ENCODE data around the gene NR4A1. TPM values are rescaled to one million over a fixed set of nuclear protein-coding genes. Genes with fewer than 3 reads are reported as not detected.

The NR4A1 gene
- total RNA-seq, 1 experiment from 2014 or later = 12.5 TPM

DNA sequence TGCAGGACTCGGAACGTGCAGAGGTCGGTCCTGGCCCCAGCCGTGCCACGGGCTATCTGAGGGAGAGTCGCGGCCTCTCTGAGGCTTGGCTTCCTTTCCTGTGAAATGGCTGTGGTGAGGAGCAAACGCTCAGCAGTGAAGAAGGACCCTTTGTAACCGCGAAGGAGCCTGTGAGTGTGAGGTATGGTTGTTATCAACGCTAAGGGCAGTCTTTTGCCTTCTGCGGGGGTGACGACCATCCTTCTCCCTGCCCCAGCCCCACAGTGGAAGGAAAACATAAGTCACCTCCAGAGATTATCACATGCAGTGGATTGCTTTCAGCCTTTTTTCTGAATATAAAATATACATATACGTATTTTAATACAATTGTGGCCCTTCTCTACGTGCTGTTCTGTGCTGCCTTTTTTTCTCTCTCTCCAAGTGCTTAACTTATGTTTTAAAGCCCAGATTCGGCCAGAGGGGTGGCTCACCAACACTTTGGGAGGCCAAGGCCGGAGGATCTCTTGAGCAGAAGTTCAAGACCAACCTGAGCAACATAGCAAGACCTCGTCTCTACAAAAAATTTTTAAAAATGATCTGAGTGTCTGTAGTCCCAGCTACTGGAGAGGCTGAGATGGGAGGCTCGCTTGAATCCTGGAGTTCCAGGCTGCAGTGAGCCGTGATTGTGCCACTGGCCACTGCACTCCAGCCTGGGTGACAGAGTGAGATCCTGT, 27.1 kb upstream of the NR4A1 start:
- no peak for DNase-seq (ENCODE audit: low spot score)
- intact Hi-C loops (cut with micrococcal nuclease; ENCODE audit: unreplicated experiment) = loop anchor here (1.0 to 2.0 kb wide), 3 partner anchors 19 to 129 kb away; no protein-coding TSS in a partner anchor
- CTCF ChIA-PET = interaction anchor here (0.8 to 5.5 kb wide), 12 partner anchors 9 to 130 kb away, joined by 3 to 46 read pairs (median 8); partner anchors contain the start of genes SMIM41 and TAMALIN

DNA sequence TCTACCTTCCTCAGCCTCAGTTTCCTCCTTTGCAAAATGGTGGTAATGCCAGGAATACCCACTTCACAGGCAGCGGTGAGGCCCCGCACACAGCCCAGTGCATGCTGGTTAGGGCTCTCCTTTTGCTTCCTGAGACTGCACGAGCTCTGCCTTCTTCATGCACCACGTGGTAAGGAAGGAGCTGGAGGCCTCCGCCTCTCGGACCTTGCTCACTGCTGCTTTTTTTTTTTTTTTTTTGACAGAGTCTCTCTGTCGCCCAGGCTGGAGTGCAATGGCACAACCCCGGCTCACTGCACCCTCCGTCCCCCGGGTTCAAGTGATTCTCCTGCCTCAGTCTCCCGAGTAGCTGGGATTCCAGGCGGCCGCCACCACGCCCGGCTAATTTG, 26.4 kb upstream of the NR4A1 start:
- POLR2A ChIA-PET (ENCODE audit: low non-redundant PET) = no interaction called here

More for the DNA sequence above, 27.1 kb upstream of the NR4A1 start:
- Histone ChIP-seq H3K27me3 (replicated peaks; ENCODE audit: insufficient read depth, low read depth, low read length, poor library complexity) (no peaks in the 10 kb centered on the region), H3K4me3 (ENCODE audit: low read depth, low read length, poor library complexity, severe bottlenecking) (peak overlapping the region; percentile 60), H3K4me1 (ENCODE audit: insufficient read depth, low read length, poor library complexity, severe bottlenecking) (peaks cover 22% of the 10 kb centered on the region), H3K27ac (ENCODE audit: low read depth, low read length, poor library complexity, severe bottlenecking) (peak overlapping the region; percentile 44), H3K9me3 (ENCODE audit: low read depth, low read length, poor library complexity, severe bottlenecking) (no peaks in the 10 kb centered on the region), H3K36me3 (ENCODE audit: insufficient read depth, low read length, poor library complexity, severe bottlenecking) (no peaks in the 10 kb centered on the region)
- no TSS peak for BruUV-seq (replicated peaks)
- TF ChIP-seq, protein P1, sequence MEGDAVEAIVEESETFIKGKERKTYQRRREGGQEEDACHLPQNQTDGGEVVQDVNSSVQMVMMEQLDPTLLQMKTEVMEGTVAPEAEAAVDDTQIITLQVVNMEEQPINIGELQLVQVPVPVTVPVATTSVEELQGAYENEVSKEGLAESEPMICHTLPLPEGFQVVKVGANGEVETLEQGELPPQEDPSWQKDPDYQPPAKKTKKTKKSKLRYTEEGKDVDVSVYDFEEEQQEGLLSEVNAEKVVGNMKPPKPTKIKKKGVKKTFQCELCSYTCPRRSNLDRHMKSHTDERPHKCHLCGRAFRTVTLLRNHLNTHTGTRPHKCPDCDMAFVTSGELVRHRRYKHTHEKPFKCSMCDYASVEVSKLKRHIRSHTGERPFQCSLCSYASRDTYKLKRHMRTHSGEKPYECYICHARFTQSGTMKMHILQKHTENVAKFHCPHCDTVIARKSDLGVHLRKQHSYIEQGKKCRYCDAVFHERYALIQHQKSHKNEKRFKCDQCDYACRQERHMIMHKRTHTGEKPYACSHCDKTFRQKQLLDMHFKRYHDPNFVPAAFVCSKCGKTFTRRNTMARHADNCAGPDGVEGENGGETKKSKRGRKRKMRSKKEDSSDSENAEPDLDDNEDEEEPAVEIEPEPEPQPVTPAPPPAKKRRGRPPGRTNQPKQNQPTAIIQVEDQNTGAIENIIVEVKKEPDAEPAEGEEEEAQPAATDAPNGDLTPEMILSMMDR (conservative IDR thresholded peaks at IDR 0.05; ENCODE audit: low read depth, low read length) = no peak; the same call in 1 of the 2 replicates
- TF ChIP-seq EZH2 (IDR thresholded peaks at IDR 0.05; ENCODE audit: borderline replicate concordance, low read depth, low read length, poor library complexity, severe bottlenecking) = no peak
- POLR2A ChIA-PET (ENCODE audit: low non-redundant PET) = no interaction called here

DNA sequence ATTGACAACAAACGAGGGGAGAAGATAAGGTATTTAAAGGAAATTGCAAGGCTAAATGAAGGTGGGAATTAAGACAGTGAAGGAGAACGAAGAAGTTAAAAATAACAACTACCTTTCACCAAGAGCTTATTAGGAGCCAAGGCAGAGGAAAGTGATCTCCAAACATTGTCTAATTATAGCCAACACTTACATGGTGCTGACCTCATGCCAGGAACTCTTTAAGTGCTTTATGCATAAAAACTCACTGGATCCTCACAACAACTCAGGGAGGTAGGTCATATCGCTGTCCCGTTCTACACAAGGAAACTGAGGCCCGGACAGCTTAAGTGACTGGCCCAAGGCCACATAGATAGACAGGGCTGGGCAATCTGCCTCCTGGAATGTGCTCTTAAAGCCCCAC, 25.0 kb upstream of the NR4A1 start:
- H3K36me3 ChIP-seq (ENCODE audit: insufficient read depth, low read length, poor library complexity, severe bottlenecking) = no peaks in the 10 kb centered on the region
- H3K4me1 ChIP-seq (ENCODE audit: insufficient read depth, low read length, poor library complexity, severe bottlenecking) = peaks cover 28% of the 10 kb centered on the region
- H3K27me3 ChIP-seq (replicated peaks; ENCODE audit: insufficient read depth, low read depth, low read length, poor library complexity) = no peaks in the 10 kb centered on the region
- no TSS peak for BruUV-seq (replicated peaks)
- CTCF ChIA-PET = interaction anchor here (0.8 to 2.1 kb wide), 15 partner anchors 8 to 119 kb away, joined by 3 to 46 read pairs (median 8); partner anchors contain the start of genes ACVRL1, NR4A1, SMIM41 and TAMALIN
- POLR2A ChIA-PET (ENCODE audit: low non-redundant PET) = no interaction called here
- TF ChIP-seq EZH2 (IDR thresholded peaks at IDR 0.05; ENCODE audit: borderline replicate concordance, low read depth, low read length, poor library complexity, severe bottlenecking) = no peak
- TF ChIP-seq, protein P1 (conservative IDR thresholded peaks at IDR 0.05; ENCODE audit: low read depth, low read length) = no peak
- H3K27ac ChIP-seq (ENCODE audit: low read depth, low read length, poor library complexity, severe bottlenecking) = peak overlapping the region; percentile 42
- no peaks in the 10 kb centered on the region for H3K9me3 ChIP-seq (ENCODE audit: low read depth, low read length, poor library complexity, severe bottlenecking)
- H3K4me3 ChIP-seq (ENCODE audit: low read depth, low read length, poor library complexity, severe bottlenecking) = no peak overlapping the region
- DNase-seq (ENCODE audit: low spot score) = no peak
- intact Hi-C loops (cut with micrococcal nuclease; ENCODE audit: unreplicated experiment) = no loop called here

More for the DNA sequence above, 26.4 kb upstream of the NR4A1 start:
- intact Hi-C loops (cut with micrococcal nuclease; ENCODE audit: unreplicated experiment) = loop anchor here (1.0 to 2.0 kb wide), 4 partner anchors 45 to 130 kb away; no protein-coding TSS in a partner anchor
- peaks cover 29% of the 10 kb centered on the region for H3K4me1 ChIP-seq (ENCODE audit: insufficient read depth, low read length, poor library complexity, severe bottlenecking)
- H3K27me3 ChIP-seq (replicated peaks; ENCODE audit: insufficient read depth, low read depth, low read length, poor library complexity) = no peaks in the 10 kb centered on the region
- H3K9me3 ChIP-seq (ENCODE audit: low read depth, low read length, poor library complexity, severe bottlenecking) = no peaks in the 10 kb centered on the region
- TF ChIP-seq EZH2 (IDR thresholded peaks at IDR 0.05; ENCODE audit: borderline replicate concordance, low read depth, low read length, poor library complexity, severe bottlenecking) = no peak
- TF ChIP-seq, protein P1 (conservative IDR thresholded peaks at IDR 0.05; ENCODE audit: low read depth, low read length) = no peak
- H3K27ac ChIP-seq (ENCODE audit: low read depth, low read length, poor library complexity, severe bottlenecking) = no peak overlapping the region
- no peak overlapping the region for H3K4me3 ChIP-seq (ENCODE audit: low read depth, low read length, poor library complexity, severe bottlenecking)
- BruUV-seq (replicated peaks) = no TSS peak
- H3K36me3 ChIP-seq (ENCODE audit: insufficient read depth, low read length, poor library complexity, severe bottlenecking) = no peaks in the 10 kb centered on the region
- CTCF ChIA-PET = interaction anchor here (0.7 to 2.1 kb wide), 25 partner anchors 10 to 493 kb away, joined by 3 to 46 read pairs (median 6); partner anchors contain the start of genes ATG101, KRT80, NR4A1 and SMIM41
- no peak for DNase-seq (ENCODE audit: low spot score)

All from A673 (cell line).